ENCODE measurements around the gene SPACA6. TPM values are rescaled to one million over a fixed set of nuclear protein-coding genes. Genes with fewer than 3 reads are reported as not detected.
A peak's percentile ranks its signal among the peaks of the same experiment; 100 is the strongest.
"Not testable (repeated sequence)": the region's sequence is repeated elsewhere in the genome, so short reads cannot be mapped to it uniquely, and the experiment has no call there.

The SPACA6 gene, protein sequence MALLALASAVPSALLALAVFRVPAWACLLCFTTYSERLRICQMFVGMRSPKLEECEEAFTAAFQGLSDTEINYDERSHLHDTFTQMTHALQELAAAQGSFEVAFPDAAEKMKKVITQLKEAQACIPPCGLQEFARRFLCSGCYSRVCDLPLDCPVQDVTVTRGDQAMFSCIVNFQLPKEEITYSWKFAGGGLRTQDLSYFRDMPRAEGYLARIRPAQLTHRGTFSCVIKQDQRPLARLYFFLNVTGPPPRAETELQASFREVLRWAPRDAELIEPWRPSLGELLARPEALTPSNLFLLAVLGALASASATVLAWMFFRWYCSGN
- 10 to 100 TPM; 10.7 to 47.9 (median 34.0) TPM for total RNA-seq

DNA sequence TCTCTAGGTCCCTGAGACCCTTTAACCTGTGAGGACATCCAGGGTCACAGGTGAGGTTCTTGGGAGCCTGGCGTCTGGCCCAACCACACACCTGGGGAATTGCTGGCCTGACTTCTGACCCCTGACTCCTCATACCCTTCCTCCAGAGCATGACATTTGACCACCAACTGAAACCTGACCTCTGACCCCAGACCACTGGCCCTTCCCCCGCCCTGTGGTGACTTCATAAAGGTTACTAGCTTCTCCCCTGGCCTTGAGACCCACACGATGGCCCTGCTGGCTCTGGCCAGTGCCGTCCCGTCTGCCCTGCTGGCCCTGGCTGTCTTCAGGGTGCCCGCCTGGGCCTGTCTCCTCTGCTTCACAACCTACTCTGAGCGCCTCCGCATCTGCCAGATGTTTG lies at the start of gene SPACA6:
Gene SPACA6 (plus strand): TSS at position 71 of the 400 bp plus-strand sequence. CDS start 197 bp downstream, at position 268.
- H3K4me1 ChIP-seq: peaks cover 0 to 43% (median 17%) of the 10 kb centered on the region in 4 donors
- H3K4me3 ChIP-seq: peak within 1 kb of the TSS in 1 of 4 donors; percentile 73
- peaks cover 0 to 57% (median 2%) of the 10 kb centered on the region in 3 donors for H3K36me3 ChIP-seq
- 64 to 66% methylated on average over 8 of the region's 8 CpGs for WGBS, 2 donors
- no peaks in the 10 kb centered on the region for H3K27me3 ChIP-seq
- H3K27ac ChIP-seq: peak within 1 kb of the TSS; percentile 14 to 98 (median 96)
- no peak for DNase-seq (ENCODE audit: low spot score in 2 of 2)
- TF ChIP-seq, protein P1, sequence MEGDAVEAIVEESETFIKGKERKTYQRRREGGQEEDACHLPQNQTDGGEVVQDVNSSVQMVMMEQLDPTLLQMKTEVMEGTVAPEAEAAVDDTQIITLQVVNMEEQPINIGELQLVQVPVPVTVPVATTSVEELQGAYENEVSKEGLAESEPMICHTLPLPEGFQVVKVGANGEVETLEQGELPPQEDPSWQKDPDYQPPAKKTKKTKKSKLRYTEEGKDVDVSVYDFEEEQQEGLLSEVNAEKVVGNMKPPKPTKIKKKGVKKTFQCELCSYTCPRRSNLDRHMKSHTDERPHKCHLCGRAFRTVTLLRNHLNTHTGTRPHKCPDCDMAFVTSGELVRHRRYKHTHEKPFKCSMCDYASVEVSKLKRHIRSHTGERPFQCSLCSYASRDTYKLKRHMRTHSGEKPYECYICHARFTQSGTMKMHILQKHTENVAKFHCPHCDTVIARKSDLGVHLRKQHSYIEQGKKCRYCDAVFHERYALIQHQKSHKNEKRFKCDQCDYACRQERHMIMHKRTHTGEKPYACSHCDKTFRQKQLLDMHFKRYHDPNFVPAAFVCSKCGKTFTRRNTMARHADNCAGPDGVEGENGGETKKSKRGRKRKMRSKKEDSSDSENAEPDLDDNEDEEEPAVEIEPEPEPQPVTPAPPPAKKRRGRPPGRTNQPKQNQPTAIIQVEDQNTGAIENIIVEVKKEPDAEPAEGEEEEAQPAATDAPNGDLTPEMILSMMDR (IDR thresholded peaks at IDR 0.05): no peak
- TF ChIP-seq POLR2A (IDR thresholded peaks at IDR 0.05) (no peak), EP300 (IDR thresholded peaks at IDR 0.05) (no peak)
- no peaks in the 10 kb centered on the region for H3K9me3 ChIP-seq

DNA sequence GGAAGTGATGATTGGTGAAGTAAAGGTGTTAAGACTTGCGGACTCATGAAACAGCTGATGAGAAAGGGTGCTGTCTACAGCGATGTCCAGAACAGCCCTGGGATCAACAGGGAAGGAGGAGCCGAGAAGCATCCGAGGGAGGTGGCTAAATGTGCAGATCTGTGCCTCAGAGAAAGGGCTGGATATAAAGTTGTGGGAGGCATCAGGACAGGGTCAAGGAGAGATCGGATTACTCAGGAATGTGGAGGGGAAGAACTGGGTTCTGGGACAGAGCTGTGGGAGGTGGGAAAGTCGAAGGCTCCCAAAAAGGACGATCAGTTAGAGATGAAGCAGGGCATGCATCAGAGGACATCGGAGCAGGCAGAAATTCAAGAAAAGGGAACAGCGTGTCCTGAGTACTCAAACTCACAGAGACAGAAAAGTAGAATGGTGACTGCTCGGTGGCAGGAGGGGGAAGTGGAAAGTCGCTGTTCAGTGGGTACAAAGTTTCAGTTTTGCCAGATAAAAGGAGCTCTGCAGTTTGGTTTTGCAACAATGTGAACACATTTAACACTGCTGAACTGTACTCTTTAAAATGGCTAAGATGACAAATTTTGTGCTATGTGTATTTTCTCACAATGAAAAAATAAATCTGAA lies 48.4 kb upstream of the SPACA6 start:
- Histone ChIP-seq H3K36me3 (no peaks in the 10 kb centered on the region), H3K4me1 (peaks cover 0 to 3% (median 0%) of the 10 kb centered on the region in 4 donors), H3K9me3 (no peaks in the 10 kb centered on the region), H3K27ac (peak overlapping the region in 1 of 4 donors; percentile 38), H3K4me3 (peak overlapping the region in 2 of 4 donors; percentile 36 to 38), H3K27me3 (peaks cover 0 to 7% of the 10 kb centered on the region in 2 donors)
- TF ChIP-seq POLR2A (IDR thresholded peaks at IDR 0.05) (no peak), EP300 (IDR thresholded peaks at IDR 0.05) (no peak)
- TF ChIP-seq, protein P1 (IDR thresholded peaks at IDR 0.05): no peak
- no peak for DNase-seq (ENCODE audit: low spot score in 2 of 2)
- WGBS, 2 donors: 35% methylated on average over 11 of the region's 11 CpGs; no CpG with 5 or more reads in 1 of the 2 donors

DNA sequence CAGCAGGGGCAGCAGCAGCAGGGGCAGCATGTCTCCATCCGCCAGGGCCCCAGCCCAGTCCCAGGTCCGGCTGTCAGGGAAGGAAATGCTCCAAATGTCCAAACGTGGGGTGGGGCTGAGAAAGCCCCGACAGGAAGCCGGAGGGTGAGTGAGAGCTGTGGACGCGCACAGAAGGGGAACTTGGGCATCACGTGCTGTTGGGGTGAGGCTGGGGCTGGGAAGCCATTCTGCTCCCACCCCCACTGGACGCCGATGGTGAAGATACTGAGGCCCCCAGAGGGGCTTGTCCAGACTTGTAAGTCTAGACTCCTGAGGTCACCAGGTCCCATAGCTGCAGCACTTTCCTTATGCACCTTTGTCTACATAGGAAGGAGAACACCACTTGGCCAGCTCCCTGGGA lies 46.4 kb upstream of the SPACA6 start, which contains the start of gene SIGLEC14:
Gene SIGLEC14 (minus strand): TSS at position 96 of the 400 bp plus-strand sequence. CDS start 66 bp downstream, at position 30.
- DNase-seq (ENCODE audit: low spot score in 2 of 2); H3K9me3 ChIP-seq; H3K27me3 ChIP-seq; H3K36me3 ChIP-seq; H3K4me1 ChIP-seq: not testable (repeated sequence)
- Histone ChIP-seq H3K4me3 (peak within 1 kb of the TSS in 2 of 4 donors; percentile 36 to 38), H3K27ac (peak within 1 kb of the TSS in 1 of 4 donors; percentile 38)
- WGBS, 2 donors: 40% methylated on average over 5 of the region's 10 CpGs; no CpG with 5 or more reads in 1 of the 2 donors

DNA sequence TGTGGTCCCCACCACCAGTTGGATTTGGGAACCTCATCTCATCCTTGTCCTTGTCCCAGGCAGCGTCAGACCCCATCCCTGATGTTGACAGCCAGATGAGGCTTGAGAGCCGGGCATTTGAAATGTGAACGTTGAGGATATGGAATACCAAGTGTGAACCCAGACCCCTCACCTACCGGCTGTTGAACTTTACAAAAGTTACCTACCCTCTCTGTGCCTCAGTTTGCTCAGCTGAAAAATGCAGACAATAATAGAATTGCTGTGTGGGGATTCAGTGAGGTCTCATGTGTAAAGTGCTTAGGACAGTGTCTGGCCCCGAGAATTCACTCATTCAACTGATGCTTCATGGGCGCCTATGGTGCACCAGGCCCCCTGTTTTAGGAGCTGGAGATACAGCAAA lies 45.8 kb upstream of the SPACA6 start:
- Histone ChIP-seq H3K4me3 (no peak overlapping the region), H3K9me3 (no peaks in the 10 kb centered on the region), H3K36me3 (no peaks in the 10 kb centered on the region), H3K27me3 (peaks cover 0 to 7% of the 10 kb centered on the region in 2 donors), H3K4me1 (peaks cover 0 to 3% (median 0%) of the 10 kb centered on the region in 4 donors), H3K27ac (no peak overlapping the region)
- whole genome bisulfite sequencing, 2 donors: 87 to 91% methylated on average over 6 of the region's 6 CpGs
- TF ChIP-seq EP300 (IDR thresholded peaks at IDR 0.05): no peak
- TF ChIP-seq, protein P1 (IDR thresholded peaks at IDR 0.05): no peak
- TF ChIP-seq POLR2A (IDR thresholded peaks at IDR 0.05): no peak
- DNase-seq (ENCODE audit: low spot score in 2 of 2): no peak

DNA sequence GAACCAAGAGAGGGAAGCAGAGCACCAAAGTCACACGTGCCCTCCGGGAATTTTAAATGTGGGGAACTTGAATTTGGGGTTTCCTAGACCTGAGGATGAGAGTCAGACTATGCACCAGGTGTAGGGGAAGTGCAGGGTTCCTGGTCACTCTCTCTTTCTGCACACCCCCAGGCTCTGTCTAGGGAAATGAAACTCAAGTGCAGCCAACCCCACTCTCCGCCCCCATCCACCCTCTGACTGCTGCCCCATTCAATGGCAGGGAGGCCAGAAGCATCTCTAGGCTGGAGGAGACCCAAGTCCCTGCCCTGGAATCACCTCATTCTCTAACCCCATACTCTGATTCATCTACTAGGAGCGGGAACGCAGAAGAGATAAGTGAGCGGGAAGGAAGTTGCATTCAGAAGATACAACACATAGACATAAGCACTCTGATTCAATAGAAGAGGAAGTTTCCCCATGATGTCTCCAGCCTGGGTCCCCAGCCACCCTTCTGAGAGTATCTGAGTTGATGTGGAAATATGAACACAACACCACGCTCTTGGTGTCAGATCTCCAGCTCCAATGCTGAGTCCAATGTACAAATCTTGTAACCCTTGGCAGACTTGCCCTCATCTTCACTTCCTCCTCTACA lies 41.8 kb upstream of the SPACA6 start:
- 70 to 75% methylated on average over 7 of the region's 7 CpGs for WGBS, 2 donors
- Histone ChIP-seq H3K9me3 (no peaks in the 10 kb centered on the region), H3K36me3 (no peaks in the 10 kb centered on the region), H3K27ac (no peak overlapping the region), H3K4me3 (no peak overlapping the region), H3K4me1 (no peaks in the 10 kb centered on the region), H3K27me3 (peaks cover 0 to 7% of the 10 kb centered on the region in 2 donors)
- TF ChIP-seq EP300 (IDR thresholded peaks at IDR 0.05): peak in 1 of 2 donors; percentile 15
- TF ChIP-seq, protein P1 (IDR thresholded peaks at IDR 0.05): no peak
- DNase-seq (ENCODE audit: low spot score in 2 of 2): no peak
